SKM-1 (cell line): ENCODE measurements around the gene PGAP1.

Source experiments
- DNase-seq: peaks from one replicate; lab custom pipeline; 2025; ENCODE audit not compliant: unreplicated experiment; lab: John Stamatoyannopoulos, UW

Gene PGAP1

GRCh38 chr2:196926562-196927375 is at the start of gene PGAP1:
Gene PGAP1 (minus strand): TSS chr2:196926707. CDS start chr2:196926616, 91 bp downstream.
- DNase-seq, result peak; percentile 73

DNA sequence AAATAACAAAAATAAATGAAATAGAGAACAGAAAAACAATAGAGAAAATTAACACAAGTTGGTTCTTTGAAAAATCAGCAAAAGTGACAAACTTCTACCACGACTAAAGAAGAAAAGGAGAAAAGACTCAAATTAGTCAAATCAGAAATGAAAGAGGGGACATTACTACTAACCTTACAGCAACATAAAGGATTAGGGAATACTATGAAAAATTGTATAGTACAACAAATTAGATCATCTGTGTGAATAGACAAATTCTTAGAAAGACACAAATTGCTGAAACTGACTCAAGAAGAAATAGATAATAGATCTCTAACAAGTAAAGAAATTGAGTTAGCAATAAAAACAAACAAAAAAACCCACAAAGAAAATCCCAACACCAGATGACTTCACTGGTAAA is 48.5 kb upstream of the PGAP1 start:
- DNase-seq, result no peak

GRCh38 chr2:196971574-196972279 is 45.2 kb upstream of the PGAP1 start:
- DNase-seq, result no peak

DNA sequence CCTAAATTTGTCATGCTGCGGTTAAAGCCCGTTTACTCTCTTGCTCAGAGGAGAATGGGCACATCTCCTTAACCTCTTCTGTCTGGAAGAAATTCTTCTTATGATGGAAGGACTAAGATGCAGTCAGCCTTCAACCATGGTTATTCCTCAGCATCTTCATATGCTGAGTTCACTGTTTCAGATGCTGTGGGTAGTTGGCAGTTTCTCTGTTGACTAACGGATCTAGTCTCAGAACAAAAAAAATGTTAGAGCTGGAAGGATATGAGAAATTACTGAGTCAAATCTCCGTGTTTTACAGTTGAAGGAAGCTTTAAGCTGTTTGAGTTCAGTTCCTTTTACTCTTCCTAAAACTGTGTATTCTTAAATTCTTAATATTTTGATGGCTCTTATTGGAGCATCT is 43.6 kb upstream of the PGAP1 start:
- no peak for DNase-seq

DNA sequence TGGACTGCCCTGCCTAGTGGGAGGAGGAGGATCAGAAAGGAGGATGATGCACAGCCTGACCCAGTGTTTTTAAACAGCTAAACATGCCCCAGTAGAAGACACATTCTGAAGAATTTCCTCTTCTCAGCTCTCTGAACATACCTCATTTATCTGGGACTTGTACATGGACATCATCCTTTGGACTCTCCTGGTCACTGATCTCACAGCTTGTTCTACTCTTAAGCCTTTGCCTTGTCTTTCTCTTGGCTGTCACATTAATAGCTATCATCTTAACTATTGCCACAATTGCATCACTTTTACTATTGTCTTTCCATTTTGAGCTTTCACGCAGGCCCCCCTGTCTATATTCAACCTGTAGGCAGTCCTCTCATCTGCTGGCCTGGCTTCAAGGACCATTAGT is 42.0 kb upstream of the PGAP1 start:
- DNase-seq, result no peak

- no peak for DNase-seq
These were observed 41.3 kb upstream of the PGAP1 start for GRCh38 chr2:196967775-196968174.

DNA sequence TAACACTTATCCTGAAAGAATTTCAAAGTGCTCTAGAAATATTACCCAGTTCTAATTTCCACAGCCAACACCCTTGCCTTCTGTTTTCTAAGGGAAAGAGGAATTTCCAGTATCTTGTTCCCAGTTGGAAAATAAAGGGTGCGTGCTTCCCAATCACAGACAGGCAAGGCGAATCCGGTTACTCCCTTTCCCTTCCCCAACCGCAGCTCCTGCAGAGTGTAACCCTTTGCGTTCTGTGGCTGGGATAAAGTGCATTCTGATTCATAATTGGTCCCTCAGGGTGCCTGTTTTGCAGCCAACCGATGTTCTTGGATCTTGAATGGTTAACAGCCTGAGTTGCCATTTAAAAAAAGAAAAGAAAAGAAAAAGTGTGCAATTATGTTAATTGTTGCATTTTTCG is 40.6 kb upstream of the PGAP1 start:
- no peak for DNase-seq

DNA sequence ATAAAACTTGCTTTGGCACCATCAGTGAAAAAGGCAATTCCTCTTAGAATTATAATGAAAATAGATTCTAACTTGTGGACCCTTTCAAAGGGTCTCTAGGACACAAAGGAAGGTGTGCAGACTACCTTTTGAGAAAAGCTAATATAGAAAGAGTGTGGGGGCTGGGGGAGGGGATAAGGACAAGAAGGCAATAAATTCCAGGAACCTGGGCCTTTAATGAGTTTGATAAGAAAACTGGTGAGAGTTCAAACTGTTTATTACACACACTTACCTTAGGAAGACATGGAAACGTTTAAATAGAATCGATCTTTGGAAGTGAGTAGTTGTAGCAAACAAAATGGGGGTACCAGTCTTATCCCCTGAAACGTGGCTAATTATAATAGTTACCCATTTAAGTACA is 39.6 kb upstream of the PGAP1 start:
- DNase-seq, result no peak

GRCh38 chr2:196965651-196966050 is 39.1 kb upstream of the PGAP1 start:
- no peak for DNase-seq

GRCh38 chr2:196963961-196964360 is 37.5 kb upstream of the PGAP1 start:
- no peak for DNase-seq

- DNase-seq, result no peak
These were observed 36.5 kb upstream of the PGAP1 start for GRCh38 chr2:196963043-196963442.

DNA sequence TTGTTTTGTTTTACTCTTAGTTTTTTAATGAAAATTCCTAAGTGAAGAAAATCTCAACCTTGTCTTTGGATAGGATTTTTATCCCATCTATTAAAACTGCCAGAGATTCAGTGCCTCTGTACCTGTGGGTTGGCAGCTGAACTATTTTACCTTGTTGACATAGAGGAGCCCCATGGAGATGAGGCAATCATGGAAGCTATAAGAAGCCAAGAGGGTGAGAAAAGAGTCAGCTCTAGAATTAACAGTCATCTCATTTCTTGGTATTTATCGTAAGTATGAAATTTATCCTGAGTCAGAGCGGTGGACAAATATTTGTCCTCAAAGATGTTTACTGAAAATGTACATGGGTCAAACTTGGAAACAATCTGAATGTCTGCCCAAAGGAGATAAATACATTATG is 35.8 kb upstream of the PGAP1 start:
- no peak for DNase-seq

- no peak for DNase-seq
These were observed 35.4 kb upstream of the PGAP1 start for GRCh38 chr2:196961889-196962288.

DNA sequence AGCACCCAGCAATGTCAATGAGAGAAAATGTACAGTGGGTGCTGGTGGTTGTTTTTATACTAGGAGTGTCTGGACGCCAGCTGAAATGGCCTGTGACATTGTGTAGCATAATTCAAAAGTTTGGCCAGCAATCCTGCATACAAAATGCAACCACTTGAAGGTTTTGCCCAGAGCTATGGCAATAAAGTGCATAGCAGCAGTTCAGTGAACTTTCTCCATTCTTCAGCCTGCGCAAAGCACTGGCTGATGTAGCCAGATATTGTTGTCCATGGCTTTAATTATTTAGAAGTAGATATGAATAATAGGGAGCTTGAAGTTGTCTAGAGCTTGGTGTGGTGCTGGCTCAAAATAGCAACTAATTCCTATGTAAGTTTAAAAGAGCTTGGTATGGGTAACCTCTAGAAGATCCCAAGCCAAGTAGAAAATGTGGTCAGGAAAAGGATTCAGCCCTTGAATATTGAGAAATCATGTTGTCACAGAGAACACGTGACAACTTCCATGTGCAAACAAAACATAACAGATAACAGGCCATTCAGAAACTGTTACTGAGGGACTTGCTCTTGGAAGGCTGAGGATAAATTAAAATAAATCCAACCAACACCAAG is 33.3 kb upstream of the PGAP1 start:
- no peak for DNase-seq

DNA sequence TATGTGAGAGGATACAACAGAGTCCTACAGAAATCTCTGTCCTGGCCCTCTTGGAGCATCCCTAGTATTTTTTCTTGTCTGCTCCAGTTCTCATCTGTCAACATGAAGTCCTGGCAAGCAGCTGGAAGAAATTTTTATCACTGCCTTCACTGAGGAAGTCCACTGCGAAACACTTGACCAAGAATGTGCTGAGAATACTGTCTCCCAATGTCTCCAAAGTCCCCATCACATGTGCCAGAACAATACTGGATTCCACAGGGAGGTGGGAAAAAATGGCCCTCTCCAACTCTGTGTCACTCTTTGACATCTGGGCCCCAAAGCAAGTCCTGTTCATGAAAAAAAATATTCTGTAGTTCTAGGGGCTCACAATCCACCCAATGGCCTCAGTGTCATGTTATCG is 32.8 kb upstream of the PGAP1 start:
- no peak for DNase-seq

DNA sequence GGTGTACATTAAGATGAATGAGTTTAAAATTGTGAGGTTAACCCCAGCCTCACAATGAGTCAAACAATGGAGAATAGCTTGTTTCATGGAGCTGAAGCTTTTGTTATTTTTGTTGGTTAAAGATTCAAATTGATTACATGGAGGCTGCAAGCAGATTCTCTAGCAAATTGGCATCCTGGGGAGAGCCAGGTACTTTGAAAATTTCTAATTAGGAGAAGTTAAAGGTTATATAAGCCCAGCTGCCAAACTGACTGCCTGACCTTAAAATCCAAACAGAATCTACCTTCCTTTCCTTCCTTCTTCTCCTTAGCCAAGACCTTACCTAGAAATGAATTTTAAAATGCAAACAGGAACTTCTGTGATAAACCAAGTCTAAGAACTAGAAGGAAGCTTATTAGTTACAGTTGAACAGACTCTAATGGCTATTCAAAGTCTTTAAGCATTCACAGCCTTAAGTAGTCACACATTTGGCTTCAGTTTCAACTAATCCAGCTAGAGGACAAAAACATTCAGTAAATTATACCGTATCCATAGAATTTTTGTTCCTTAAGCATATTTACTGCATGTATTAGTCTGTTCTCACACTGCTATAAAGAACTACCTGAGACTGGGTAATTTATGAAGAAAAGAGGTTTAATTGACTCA is 31.5 kb upstream of the PGAP1 start:
- no peak for DNase-seq

- no peak for DNase-seq
These were observed 30.9 kb upstream of the PGAP1 start for GRCh38 chr2:196957442-196957841.

DNA sequence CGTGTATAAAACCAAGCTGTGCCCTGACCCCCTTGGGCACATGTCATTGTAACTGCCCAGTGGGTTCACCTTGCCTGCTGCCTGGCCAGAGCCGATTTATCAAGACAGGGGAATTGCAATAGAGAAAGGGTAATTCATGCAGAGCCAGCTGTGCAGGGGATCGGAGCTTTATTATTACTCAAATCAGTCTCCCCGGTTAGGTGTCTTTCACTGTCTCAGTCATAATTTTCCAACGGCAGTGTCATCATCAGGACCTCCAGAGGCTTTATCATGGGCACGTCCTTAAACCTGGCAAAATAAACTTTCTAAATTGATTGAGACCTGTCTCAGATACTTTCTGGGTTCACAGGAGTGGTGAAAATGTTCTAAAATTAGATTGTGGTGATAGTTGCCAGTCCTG is 29.6 kb upstream of the PGAP1 start:
- DNase-seq, result no peak

- DNase-seq, result no peak
These were observed 28.5 kb upstream of the PGAP1 start for GRCh38 chr2:196955036-196955435.

DNA sequence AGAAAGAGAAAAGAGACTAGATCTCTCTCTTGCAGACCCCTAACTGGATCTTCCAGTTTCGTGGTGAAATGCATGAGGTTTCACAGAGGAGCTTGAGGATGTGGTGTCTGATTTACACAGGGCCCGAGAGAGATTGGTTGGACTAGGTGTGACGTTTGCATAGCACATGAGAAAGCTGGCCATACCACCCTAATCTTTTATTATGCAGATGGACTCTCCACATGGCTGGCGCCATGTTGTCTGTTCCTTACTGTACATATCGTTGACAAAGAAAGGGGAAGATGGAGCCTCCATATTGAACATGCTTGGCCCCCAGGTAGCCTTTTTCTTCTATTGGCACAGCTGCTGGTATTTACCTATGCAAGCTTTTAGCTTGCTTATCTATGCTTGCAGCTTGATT is 27.5 kb upstream of the PGAP1 start:
- no peak for DNase-seq

GRCh38 chr2:196952936-196953335 is 26.4 kb upstream of the PGAP1 start:
- no peak for DNase-seq

DNA sequence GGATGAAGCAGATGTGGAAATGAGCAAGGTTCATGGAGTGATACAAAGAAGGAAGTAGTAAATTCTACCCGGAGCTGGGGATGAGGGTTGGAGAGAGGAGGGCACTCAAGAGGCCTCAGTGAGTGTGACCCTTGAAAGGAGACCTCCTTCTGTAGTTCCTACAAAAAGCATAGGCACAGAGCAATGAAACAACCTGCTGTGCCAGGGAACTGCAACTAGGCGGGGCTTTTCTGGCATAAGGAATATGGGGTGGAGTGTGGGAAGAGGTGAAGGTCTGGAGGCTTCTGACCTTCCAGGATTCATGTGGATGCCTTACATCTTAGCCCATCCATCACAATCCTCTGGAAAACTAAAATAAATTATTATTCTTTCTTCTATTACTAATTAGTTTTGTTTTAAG is 25.5 kb upstream of the PGAP1 start:
- DNase-seq, result no peak
